Measurements from ENCODE around the gene PDK4.
"Not testable (repeated sequence)": the region's sequence is repeated elsewhere in the genome, so short reads cannot be mapped to it uniquely, and the experiment has no call there.

The PDK4 gene

GRCh38 chr7:95605275-95605674, 9.0 kb upstream of the PDK4 start:
- DNase-seq = no peak

- DNase-seq = not testable (repeated sequence)
Measured at GRCh38 chr7:95604811-95605210, 8.5 kb upstream of the PDK4 start.

- not testable (repeated sequence) for DNase-seq
Measured at GRCh38 chr7:95604397-95604796, 8.1 kb upstream of the PDK4 start.

GRCh38 chr7:95602421-95602820, 6.1 kb upstream of the PDK4 start:
- DNase-seq = no peak

GRCh38 chr7:95601316-95601715, 5.0 kb upstream of the PDK4 start:
- no peak for DNase-seq

GRCh38 chr7:95599069-95599468, 2.8 kb upstream of the PDK4 start:
- no peak for DNase-seq

GRCh38 chr7:95598511-95598910, 2.2 kb upstream of the PDK4 start:
- no peak for DNase-seq

- peak in 1 of 56 donors; percentile 54 for DNase-seq
Measured at GRCh38 chr7:95595746-95596197, 544 bp downstream of the PDK4 start.

GRCh38 chr7:95594185-95594584, 2.1 kb downstream of the PDK4 start:
- no peak for DNase-seq

- DNase-seq = no peak
Measured at GRCh38 chr7:95593343-95593742, 3.0 kb downstream of the PDK4 start.

- DNase-seq = no peak
Measured at GRCh38 chr7:95592570-95592969, 3.7 kb downstream of the PDK4 start.

- peak in 1 of 56 donors; percentile 10 for DNase-seq
Measured at GRCh38 chr7:95590387-95591248, 5.7 kb downstream of the PDK4 start.

- no peak for DNase-seq
Measured at GRCh38 chr7:95589766-95590165, 6.5 kb downstream of the PDK4 start.

GRCh38 chr7:95589031-95589430, 7.3 kb downstream of the PDK4 start:
- no peak for DNase-seq

GRCh38 chr7:95586951-95587301, 9.4 kb downstream of the PDK4 start:
- DNase-seq = no peak

GRCh38 chr7:95585426-95585789, 10.9 kb downstream of the PDK4 start:
- no peak for DNase-seq

GRCh38 chr7:95584769-95585425, 11.4 kb downstream of the PDK4 start:
- DNase-seq = no peak

GRCh38 chr7:95583834-95584621, 12.3 kb downstream of the PDK4 start:
- no peak for DNase-seq

GRCh38 chr7:95582578-95583293, 13.6 kb downstream of the PDK4 start:
- no peak for DNase-seq

- DNase-seq = no peak
Measured at GRCh38 chr7:95581467-95581866, 14.8 kb downstream of the PDK4 start.

GRCh38 chr7:95579318-95579717, 17.0 kb downstream of the PDK4 start:
- no peak for DNase-seq
